CD14-positive monocyte (primary cell): ENCODE data around the gene MUTYH. TPM values are rescaled to one million over a fixed set of nuclear protein-coding genes. Genes with fewer than 3 reads are reported as not detected.

Source experiments
- DNase-seq, 3 donors: peaks; one replicate each; pipeline ENCODE4 v3.0.0-alpha.2; 2011 to 2022
- H2AFZ ChIP-seq: 2 replicates; pipeline ENCODE4 v1.6.0; 2012; ENCODE audit warnings: mild to moderate bottlenecking, low read depth, low read length, inconsistent platforms; ENCODE audit not compliant: insufficient read depth, poor library complexity, severe bottlenecking
- H3K27ac ChIP-seq, 2 donors: 1 replicate in 1 of 2; 2 replicates in 1 of 2; pipeline ENCODE4 v1.5.1; 2012 to 2013; ENCODE audit warnings: low read length in 2 of 2, control low read depth in 1 of 2, inconsistent platforms in 1 of 2, low read depth in 1 of 2, mild to moderate bottlenecking in 1 of 2
- H3K27me3 ChIP-seq, 2 donors: one replicate each; pipeline versions ENCODE4 v1.6.0 to v1.6.1; 2011 to 2013; ENCODE audit warnings: low read length in 2 of 2; ENCODE audit not compliant: control insufficient read depth in 2 of 2, insufficient read depth in 2 of 2
- H3K36me3 ChIP-seq, 2 donors: replicated peaks in 1 of 2; 1 replicate in 1 of 2; 2 replicates in 1 of 2; pipeline versions ENCODE4 v1.5.1 to v1.6.1; 2012 to 2013; ENCODE audit warnings: low read length in 2 of 2, control low read depth in 1 of 2, inconsistent platforms in 1 of 2, mild to moderate bottlenecking in 1 of 2; ENCODE audit not compliant: insufficient read depth in 2 of 2, control insufficient read depth in 1 of 2
- H3K4me1 ChIP-seq, 2 donors: 1 replicate in 1 of 2; 2 replicates in 1 of 2; pipeline versions ENCODE4 v1.5.1 to v1.6.1; 2012 to 2013; ENCODE audit warnings: low read length in 2 of 2, control low read depth in 1 of 2, inconsistent platforms in 1 of 2, mild to moderate bottlenecking in 1 of 2, moderate library complexity in 1 of 2; ENCODE audit not compliant: insufficient read depth in 2 of 2, control insufficient read depth in 1 of 2
- H3K4me2 ChIP-seq: replicated peaks from 2 replicates; pipeline ENCODE3; 2012; ENCODE audit warnings: low read length, moderate library complexity, mild to moderate bottlenecking; ENCODE audit not compliant: poor library complexity, severe bottlenecking; ENCODE audit errors: extremely low read depth
- H3K4me3 ChIP-seq, 3 experiments: fragments of 200-600 bp in 1 of 3; sonication (generic) in 1 of 3; replicated peaks in 1 of 3; 1 replicate in 2 of 3; 2 replicates in 1 of 3; pipeline ENCODE4 v1.5.1; 2011 to 2013; ENCODE audit warnings: low read length in 3 of 3, mild to moderate bottlenecking in 3 of 3, control low read depth in 2 of 3, low read depth in 2 of 3, inconsistent platforms in 1 of 3, moderate library complexity in 1 of 3
- H3K79me2 ChIP-seq: 2 replicates; pipeline ENCODE4 v1.6.0; 2012; ENCODE audit warnings: mild to moderate bottlenecking, control low read depth, inconsistent platforms, low read length, moderate library complexity; ENCODE audit not compliant: insufficient read depth
- H3K9ac ChIP-seq: 2 replicates; pipeline ENCODE4 v1.6.0; 2017; ENCODE audit warnings: low read length, mild to moderate bottlenecking; ENCODE audit not compliant: insufficient read depth, poor library complexity, severe bottlenecking
- H3K9me3 ChIP-seq, 2 donors: replicated peaks in 1 of 2; 1 replicate in 1 of 2; 2 replicates in 1 of 2; pipeline versions ENCODE4 v1.5.1 to v1.6.1; 2012 to 2013; ENCODE audit warnings: low read length in 2 of 2, control low read depth in 1 of 2; ENCODE audit not compliant: control insufficient read depth in 1 of 2, insufficient read depth in 1 of 2
- H4K20me1 ChIP-seq: 2 replicates; pipeline ENCODE4 v1.6.0; 2012; ENCODE audit warnings: mild to moderate bottlenecking, low read length, control low read depth, moderate library complexity; ENCODE audit not compliant: insufficient read depth
- H3K27ac Mint-ChIP-seq, 7 donors: one replicate each; pipeline ENCODE4 v1.8.0; 2020; ENCODE audit warnings: mild to moderate bottlenecking in 7 of 7, mixed read lengths in 7 of 7, moderate library complexity in 6 of 7, inconsistent platforms in 2 of 7
- H3K27me3 Mint-ChIP-seq, 3 donors: one replicate each; pipeline ENCODE4 v1.8.0; 2021 to 2022; ENCODE audit warnings: low read depth in 3 of 3, mild to moderate bottlenecking in 3 of 3, mixed read lengths in 3 of 3, moderate library complexity in 3 of 3, inconsistent platforms in 1 of 3
- H3K36me3 Mint-ChIP-seq, 2 donors: one replicate each; pipeline ENCODE4 v1.8.0; 2020; ENCODE audit warnings: mixed read lengths in 2 of 2, inconsistent platforms in 1 of 2, mild to moderate bottlenecking in 1 of 2
- H3K4me1 Mint-ChIP-seq: one replicate; pipeline ENCODE4 v1.8.0; 2020; ENCODE audit warnings: mild to moderate bottlenecking, mixed read lengths
- H3K4me3 Mint-ChIP-seq, 2 donors: one replicate each; pipeline ENCODE4 v1.8.0; 2020; ENCODE audit warnings: mild to moderate bottlenecking in 2 of 2, mixed read lengths in 2 of 2, moderate library complexity in 1 of 2
- H3K9me3 Mint-ChIP-seq, 7 donors: one replicate each; pipeline ENCODE4 v1.8.0; 2020 to 2022; ENCODE audit warnings: mixed read lengths in 7 of 7, mild to moderate bottlenecking in 6 of 7, moderate library complexity in 6 of 7, inconsistent platforms in 2 of 7
- WGBS: methylation state at CpG from one replicate; pipeline ENCODE4 v1.1.5; 2013; ENCODE audit warnings: missing lambda C conversion rate; ENCODE audit not compliant: insufficient coverage; 5-methylcytosine and 5-hydroxymethylcytosine counted together
- intact Hi-C, 2 donors: fragments of 100-400 bp; cut with micrococcal nuclease; formaldehyde crosslinking; loops; one replicate each; pipeline versions ENCODE4 v1.15.0 to v1.15.1; 2023
- polyA plus RNA-seq, 3 donors: library from polyadenylated mRNA; depleted of rRNA in 1 of 3; unstranded in 2 of 3; stranded (reverse) in 1 of 3; fragments of 300-500 nt in 2 of 3; fragments of >200 nt in 1 of 3; fragmentation: Illumina TruSeq in 2 of 3; gene quantifications; 1 replicate in 2 of 3; 2 replicates in 1 of 3; pipeline ENCODE4 v1.2.3, GENCODE V29; 2012 to 2021
- TF ChIP-seq, protein P1 (sequence below): fragments of 200-600 bp; IDR thresholded peaks from one replicate; pipeline ENCODE4 v1.8.0; 2022; ENCODE audit warnings: antibody characterized with exemption, mild to moderate bottlenecking

MUTYH gene
- polyA plus RNA-seq, 3 donors = 6.7 to 22.9 (median 8.1) TPM

DNA sequence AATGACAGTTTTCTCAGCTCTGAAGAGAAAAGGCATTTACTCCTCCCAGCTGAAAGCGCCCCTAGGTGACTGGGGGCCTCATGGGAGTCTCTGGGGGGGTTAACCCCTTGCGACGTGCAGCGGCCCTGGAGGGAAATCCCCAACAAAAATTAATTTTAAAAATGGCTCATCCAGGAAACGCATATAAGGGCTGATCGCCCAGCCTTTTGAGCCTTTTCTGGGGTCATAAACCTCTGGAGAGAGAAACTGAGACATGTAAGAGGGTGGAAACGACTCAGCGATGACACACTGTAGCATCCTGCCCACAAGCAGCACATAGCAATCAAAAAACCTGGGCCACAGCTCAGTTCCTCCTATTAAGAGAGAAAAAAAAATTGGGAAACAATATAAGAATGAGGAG, 33.9 kb downstream of the MUTYH start:
- no peak for DNase-seq
- Histone ChIP-seq H3K36me3 (no peaks in the 10 kb centered on the region), H3K79me2 (no peaks in the 10 kb centered on the region), H3K9ac (no peak overlapping the region), H3K4me2 (no peak overlapping the region), H3K4me1 (peaks cover 15 to 18% of the 10 kb centered on the region in 2 donors), H3K27me3 (no peaks in the 10 kb centered on the region), H3K27ac (no peak overlapping the region), H3K9me3 (no peaks in the 10 kb centered on the region), H3K4me3 (no peak overlapping the region), H4K20me1 (no peaks in the 10 kb centered on the region), H2AFZ (peak overlapping the region; percentile 3)
- H3K9me3 Mint-ChIP-seq = peaks cover 0 to 4% (median 2%) of the 10 kb centered on the region in 7 donors
- H3K4me1 Mint-ChIP-seq = peaks cover 10% of the 10 kb centered on the region
- WGBS = no CpG with 5 or more reads among the region's 8 CpGs
- intact Hi-C loops = loop anchor here in 1 of 2 donors (10.0 kb wide), 1 partner anchor 512 kb away; no protein-coding TSS in a partner anchor
- H3K36me3 Mint-ChIP-seq = no peaks in the 10 kb centered on the region
- TF ChIP-seq, protein P1, sequence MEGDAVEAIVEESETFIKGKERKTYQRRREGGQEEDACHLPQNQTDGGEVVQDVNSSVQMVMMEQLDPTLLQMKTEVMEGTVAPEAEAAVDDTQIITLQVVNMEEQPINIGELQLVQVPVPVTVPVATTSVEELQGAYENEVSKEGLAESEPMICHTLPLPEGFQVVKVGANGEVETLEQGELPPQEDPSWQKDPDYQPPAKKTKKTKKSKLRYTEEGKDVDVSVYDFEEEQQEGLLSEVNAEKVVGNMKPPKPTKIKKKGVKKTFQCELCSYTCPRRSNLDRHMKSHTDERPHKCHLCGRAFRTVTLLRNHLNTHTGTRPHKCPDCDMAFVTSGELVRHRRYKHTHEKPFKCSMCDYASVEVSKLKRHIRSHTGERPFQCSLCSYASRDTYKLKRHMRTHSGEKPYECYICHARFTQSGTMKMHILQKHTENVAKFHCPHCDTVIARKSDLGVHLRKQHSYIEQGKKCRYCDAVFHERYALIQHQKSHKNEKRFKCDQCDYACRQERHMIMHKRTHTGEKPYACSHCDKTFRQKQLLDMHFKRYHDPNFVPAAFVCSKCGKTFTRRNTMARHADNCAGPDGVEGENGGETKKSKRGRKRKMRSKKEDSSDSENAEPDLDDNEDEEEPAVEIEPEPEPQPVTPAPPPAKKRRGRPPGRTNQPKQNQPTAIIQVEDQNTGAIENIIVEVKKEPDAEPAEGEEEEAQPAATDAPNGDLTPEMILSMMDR = no peak
- H3K27me3 Mint-ChIP-seq = peaks cover 0 to 5% (median 5%) of the 10 kb centered on the region in 3 donors
- H3K27ac Mint-ChIP-seq = no peak overlapping the region
- no peak overlapping the region for H3K4me3 Mint-ChIP-seq

DNA sequence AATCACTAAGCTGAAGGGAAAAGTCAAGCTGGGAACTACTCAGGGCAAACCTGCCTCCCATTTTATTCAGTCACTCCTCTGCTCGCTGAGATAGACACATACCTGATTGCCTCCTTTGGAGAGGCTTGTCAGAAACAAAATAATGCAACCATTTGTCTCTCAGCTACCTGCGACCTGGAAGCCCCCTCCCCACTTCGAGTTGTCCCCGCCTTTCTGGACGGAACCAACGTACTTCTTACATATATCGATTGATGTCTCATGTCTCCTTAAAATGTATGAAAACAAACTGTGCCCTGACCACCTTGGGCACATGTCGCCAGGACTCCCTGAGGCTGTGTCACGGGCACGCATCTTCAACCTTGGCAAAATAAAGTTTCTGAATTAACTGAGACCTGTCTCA, 35.0 kb downstream of the MUTYH start:
- Histone ChIP-seq H3K36me3 (no peaks in the 10 kb centered on the region), H3K4me3 (no peak overlapping the region), H3K27ac (no peak overlapping the region), H3K79me2 (no peaks in the 10 kb centered on the region), H3K27me3 (no peaks in the 10 kb centered on the region), H4K20me1 (no peaks in the 10 kb centered on the region), H3K4me1 (peaks cover 15 to 18% of the 10 kb centered on the region in 2 donors), H3K9me3 (no peaks in the 10 kb centered on the region), H3K9ac (no peak overlapping the region), H3K4me2 (no peak overlapping the region), H2AFZ (peak overlapping the region; percentile 89)
- DNase-seq = no peak
- intact Hi-C loops = loop anchor here (2.0 to 10.0 kb wide), 3 partner anchors 186 to 510 kb away; partner anchors contain the start of genes TESK2 (in 1 of the 2) and UROD (in 1 of the 2)
- Mint-ChIP-seq H3K27me3 (peaks cover 0 to 5% (median 5%) of the 10 kb centered on the region in 3 donors), H3K4me3 (peak overlapping the region in 1 of 2 donors; percentile 38), H3K4me1 (peaks cover 10% of the 10 kb centered on the region), H3K36me3 (no peaks in the 10 kb centered on the region), H3K9me3 (peaks cover 0 to 2% (median 0%) of the 10 kb centered on the region in 7 donors), H3K27ac (peak overlapping the region in 1 of 7 donors; percentile 98)
- 97% methylated on average over 10 of the region's 10 CpGs for WGBS
- TF ChIP-seq, protein P1 = no peak
